Activated CD8-positive, alpha-beta T cell treated with anti-CD3 and anti-CD28 coated beads for 36 hours (primary cell): ENCODE measurements around the gene NDOR1. TPM values are rescaled to one million over a fixed set of nuclear protein-coding genes. Genes with fewer than 3 reads are reported as not detected.
A peak's percentile ranks its signal among the peaks of the same experiment; 100 is the strongest.

Source experiments
- ATAC-seq: fragments of 200-7000 bp; cut with Tn5 transposase; one replicate; pipeline ENCODE4 v1.10.0; 2021; ENCODE audit warnings: mild to moderate bottlenecking, moderate library complexity
- CTCF ChIA-PET: fragments of 350-600 bp; sonication (Branson Sonifier 250); formaldehyde crosslinking; loops from one replicate; lab custom pipeline; 2021; ENCODE audit warnings: antibody characterized with exemption; lab: Charles Lee
- POLR2A ChIA-PET: fragments of 350-600 bp; sonication (Branson Sonifier 250); formaldehyde crosslinking; loops from one replicate; lab custom pipeline; 2021; ENCODE audit warnings: antibody characterized with exemption; lab: Charles Lee
- DNase-seq: peaks from one replicate; pipeline ENCODE4 v3.0.0-alpha.2; 2020
- H3K27ac Mint-ChIP-seq: one replicate; pipeline ENCODE4 v1.8.0; 2021; ENCODE audit warnings: mild to moderate bottlenecking, mixed read lengths
- H3K27me3 Mint-ChIP-seq: one replicate; pipeline ENCODE4 v1.8.0; 2021; ENCODE audit warnings: mixed read lengths
- H3K36me3 Mint-ChIP-seq: one replicate; pipeline ENCODE4 v1.8.0; 2021; ENCODE audit warnings: low read depth, mixed read lengths
- H3K4me1 Mint-ChIP-seq: one replicate; pipeline ENCODE4 v1.8.0; 2021; ENCODE audit warnings: low read depth, mixed read lengths
- H3K4me3 Mint-ChIP-seq: one replicate; pipeline ENCODE4 v1.8.0; 2021; ENCODE audit warnings: mild to moderate bottlenecking, moderate library complexity, mixed read lengths
- H3K9me3 Mint-ChIP-seq: one replicate; pipeline ENCODE4 v1.8.0; 2021; ENCODE audit warnings: mixed read lengths
- intact Hi-C: fragments of 100-400 bp; cut with micrococcal nuclease; formaldehyde crosslinking; loops from one replicate; pipeline ENCODE4 v1.10.0; 2022
- total RNA-seq, 2 experiments: library from RNA; stranded (reverse); gene quantifications; one replicate each; pipeline ENCODE4 v1.2.3, GENCODE V29; 2021
- TF ChIP-seq, protein P1 (sequence below): fragments of 200-600 bp; IDR thresholded peaks from one replicate; pipeline ENCODE4 v1.8.0; 2022; ENCODE audit warnings: antibody characterized with exemption, mild to moderate bottlenecking

Gene NDOR1
- total RNA-seq, 2 experiments from 2014 or later = 29.5 to 30.7 TPM

DNA sequence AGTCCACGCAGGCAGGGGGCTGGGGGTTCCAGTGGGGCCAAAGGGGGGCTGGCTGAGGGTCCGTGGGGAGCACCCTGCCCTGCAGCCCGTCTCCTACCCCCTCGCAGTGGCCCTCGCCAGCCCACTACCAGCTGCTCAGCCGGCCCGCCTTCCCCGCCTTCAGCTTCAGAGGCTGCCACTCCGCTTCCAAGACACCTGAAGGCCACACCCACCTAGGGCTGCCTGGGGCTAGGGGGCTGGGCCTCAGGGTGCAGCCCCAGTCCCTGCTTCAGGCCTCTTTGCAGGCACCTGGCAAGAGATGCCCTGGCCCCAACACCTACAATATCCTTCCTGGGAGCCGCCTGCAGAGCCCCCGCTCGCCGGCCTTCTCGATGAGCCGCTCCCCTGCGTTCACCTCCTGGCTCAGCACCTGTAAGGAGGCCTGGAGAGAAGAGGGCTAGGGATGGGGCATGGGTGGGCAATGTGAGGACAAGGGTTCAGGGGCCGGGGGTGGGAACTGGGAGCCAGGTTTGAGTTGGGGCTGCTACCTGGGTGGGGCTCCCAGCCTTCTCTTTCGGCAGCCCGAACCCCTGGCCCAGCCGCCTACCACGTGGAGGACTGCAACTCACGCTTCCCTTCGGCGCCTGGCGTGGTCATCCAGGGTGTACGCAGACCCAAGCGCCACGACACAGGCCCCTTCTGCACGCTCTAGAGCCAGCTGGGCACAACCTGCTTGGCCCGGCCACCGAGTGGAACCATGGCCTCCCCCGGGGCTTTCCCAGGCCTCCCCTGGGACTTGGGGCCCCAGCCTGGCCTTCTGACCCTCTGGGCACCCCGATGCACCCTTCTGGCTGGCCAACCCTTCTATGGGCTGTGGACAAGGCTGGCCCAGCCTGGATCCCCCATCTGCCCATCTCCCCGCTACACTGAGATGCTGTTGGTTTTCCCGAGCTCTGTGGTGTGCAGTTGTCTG lies 47.3 kb downstream of the NDOR1 start:
- DNase-seq = no peak
- H3K4me1 Mint-ChIP-seq = peaks cover 14% of the 10 kb centered on the region
- no peaks in the 10 kb centered on the region for H3K27me3 Mint-ChIP-seq
- H3K9me3 Mint-ChIP-seq = no peaks in the 10 kb centered on the region
- no peak for ATAC-seq
- no peak overlapping the region for H3K4me3 Mint-ChIP-seq
- no peak overlapping the region for H3K27ac Mint-ChIP-seq
- POLR2A ChIA-PET = interaction anchor here (7.2 kb wide), 1 partner anchor 12 kb away, joined by 113 read pairs; the partner anchor contains the start of gene TUBB4B
- TF ChIP-seq, protein P1, sequence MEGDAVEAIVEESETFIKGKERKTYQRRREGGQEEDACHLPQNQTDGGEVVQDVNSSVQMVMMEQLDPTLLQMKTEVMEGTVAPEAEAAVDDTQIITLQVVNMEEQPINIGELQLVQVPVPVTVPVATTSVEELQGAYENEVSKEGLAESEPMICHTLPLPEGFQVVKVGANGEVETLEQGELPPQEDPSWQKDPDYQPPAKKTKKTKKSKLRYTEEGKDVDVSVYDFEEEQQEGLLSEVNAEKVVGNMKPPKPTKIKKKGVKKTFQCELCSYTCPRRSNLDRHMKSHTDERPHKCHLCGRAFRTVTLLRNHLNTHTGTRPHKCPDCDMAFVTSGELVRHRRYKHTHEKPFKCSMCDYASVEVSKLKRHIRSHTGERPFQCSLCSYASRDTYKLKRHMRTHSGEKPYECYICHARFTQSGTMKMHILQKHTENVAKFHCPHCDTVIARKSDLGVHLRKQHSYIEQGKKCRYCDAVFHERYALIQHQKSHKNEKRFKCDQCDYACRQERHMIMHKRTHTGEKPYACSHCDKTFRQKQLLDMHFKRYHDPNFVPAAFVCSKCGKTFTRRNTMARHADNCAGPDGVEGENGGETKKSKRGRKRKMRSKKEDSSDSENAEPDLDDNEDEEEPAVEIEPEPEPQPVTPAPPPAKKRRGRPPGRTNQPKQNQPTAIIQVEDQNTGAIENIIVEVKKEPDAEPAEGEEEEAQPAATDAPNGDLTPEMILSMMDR = no peak
- CTCF ChIA-PET = interaction anchor here (1.0 to 2.5 kb wide), 2 partner anchors 16 to 26 kb away, joined by 3 to 19 read pairs; partner anchors contain the start of gene RNF224
- H3K36me3 Mint-ChIP-seq = peaks cover 10% of the 10 kb centered on the region
- intact Hi-C loops = no loop called here

- H3K4me3 Mint-ChIP-seq = peak overlapping the region; percentile 83
- intact Hi-C loops = no loop called here
- TF ChIP-seq, protein P1 = no peak
- DNase-seq (no peak), ATAC-seq (no peak)
- peak overlapping the region; percentile 69 for H3K27ac Mint-ChIP-seq
- peaks cover 14% of the 10 kb centered on the region for H3K4me1 Mint-ChIP-seq
- ChIA-PET POLR2A (interaction anchor here (0.8 to 7.2 kb wide), 4 partner anchors 10 to 56 kb away, joined by 3 to 113 read pairs (median 4); partner anchors contain the start of genes RNF224 and TUBB4B), CTCF (interaction anchor here (0.9 to 2.5 kb wide), 6 partner anchors 13 to 169 kb away, joined by 3 to 19 read pairs (median 4); partner anchors contain the start of genes EXD3, NOXA1, RNF224 and TUBB4B)
- peaks cover 10% of the 10 kb centered on the region for H3K36me3 Mint-ChIP-seq
- H3K9me3 Mint-ChIP-seq = no peaks in the 10 kb centered on the region
- H3K27me3 Mint-ChIP-seq = no peaks in the 10 kb centered on the region
Observed at GRCh38 chr9:137253717-137254623, 48.5 kb downstream of the NDOR1 start.

DNA sequence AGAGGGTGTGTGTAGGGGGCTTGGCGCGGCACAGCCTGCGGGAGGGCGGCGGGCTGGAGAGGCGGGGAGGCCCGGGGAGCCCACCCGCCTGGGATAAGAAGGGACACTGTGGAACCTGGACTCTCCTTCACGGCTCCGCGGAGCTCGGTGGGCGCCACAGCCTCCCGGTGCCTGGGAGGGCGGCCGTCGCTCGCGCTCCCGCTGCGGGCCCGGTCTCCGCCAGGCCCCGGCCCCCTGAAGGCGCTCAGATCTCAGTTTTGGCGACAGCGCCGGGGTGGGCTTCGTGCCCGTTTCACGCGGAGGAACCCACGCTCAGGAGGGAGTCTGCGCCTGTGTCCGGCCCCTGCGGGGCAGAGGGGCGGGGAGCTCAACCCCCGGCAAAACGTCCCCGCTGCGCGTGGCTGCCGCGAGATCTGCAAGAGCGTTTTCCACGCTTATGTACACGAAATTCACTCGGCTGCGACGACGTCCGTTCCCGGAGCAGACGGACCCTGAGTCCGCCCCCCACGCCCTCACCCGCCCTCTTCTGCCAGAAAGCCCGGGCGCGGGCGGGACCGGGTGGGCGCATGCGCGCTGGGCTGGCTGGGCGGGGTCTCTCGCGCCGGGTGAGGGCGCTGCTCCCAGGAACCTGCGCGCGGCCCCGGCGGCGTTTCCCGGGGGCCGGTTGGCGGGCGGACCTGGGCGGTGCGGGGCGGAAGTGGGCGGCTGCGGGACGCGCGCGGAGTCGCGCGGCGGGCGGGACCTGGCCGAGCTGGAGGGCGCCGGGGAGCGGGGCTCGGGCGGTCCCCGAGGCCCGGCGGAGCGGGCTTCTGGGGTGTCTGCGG lies 49.3 kb downstream of the NDOR1 start, which contains the start of gene NELFB:
NELFB (plus strand) TSS at position 704 of the 824 bp plus-strand sequence.
- ATAC-seq = peak; percentile 94
- Mint-ChIP-seq H3K9me3 (no peaks in the 10 kb centered on the region), H3K4me3 (peak within 1 kb of the TSS; percentile 83), H3K27me3 (no peaks in the 10 kb centered on the region), H3K4me1 (peaks cover 14% of the 10 kb centered on the region), H3K27ac (peak within 1 kb of the TSS; percentile 79), H3K36me3 (peaks cover 10% of the 10 kb centered on the region)
- peak; percentile 93 for DNase-seq
- ChIA-PET POLR2A (interaction anchor here (0.8 to 7.2 kb wide), 8 partner anchors 9 to 57 kb away, joined by 3 to 113 read pairs (median 4); partner anchors contain the start of genes NRARP, RNF224 and TUBB4B), CTCF (interaction anchor here (0.9 to 2.5 kb wide), 5 partner anchors 14 to 168 kb away, joined by 3 to 19 read pairs (median 4); partner anchors contain the start of genes EXD3, NOXA1 and TUBB4B)
- TF ChIP-seq, protein P1 = no peak
- intact Hi-C loops = no loop called here

- CTCF ChIA-PET = interaction anchor here (1.0 to 2.5 kb wide), 5 partner anchors 14 to 31 kb away, joined by 3 to 19 read pairs (median 11); partner anchors contain the start of gene TUBB4B
- Mint-ChIP-seq H3K36me3 (peaks cover 10% of the 10 kb centered on the region), H3K4me1 (peaks cover 14% of the 10 kb centered on the region), H3K4me3 (peak overlapping the region; percentile 83), H3K27ac (peak overlapping the region; percentile 79), H3K27me3 (no peaks in the 10 kb centered on the region), H3K9me3 (no peaks in the 10 kb centered on the region)
- ATAC-seq (no peak), DNase-seq (peak; percentile 39)
- intact Hi-C loops = no loop called here
- TF ChIP-seq, protein P1 = no peak
- POLR2A ChIA-PET = interaction anchor here (0.8 to 7.2 kb wide), 7 partner anchors 10 to 140 kb away, joined by 3 to 113 read pairs (median 3); partner anchors contain the start of genes NRARP and TUBB4B
Observed at GRCh38 chr9:137255448-137256114, 50.1 kb downstream of the NDOR1 start.
